ENCODE data around the gene RNF208.

Gene RNF208

GRCh38 chr9:137185921-137186320 lies 36.1 kb downstream of the RNF208 start:
- Mint-ChIP-seq H3K36me3 (ENCODE audit: low read depth) (peaks cover 11% of the 10 kb centered on the region), H3K9me3 (no peaks in the 10 kb centered on the region), H3K4me1 (peaks cover 30% of the 10 kb centered on the region), H3K4me3 (peak overlapping the region; percentile 91 to 95 (median 94)), H3K27ac (no peak overlapping the region), H3K27me3 (ENCODE audit: low read depth) (no peaks in the 10 kb centered on the region)
- TF ChIP-seq, protein P1, sequence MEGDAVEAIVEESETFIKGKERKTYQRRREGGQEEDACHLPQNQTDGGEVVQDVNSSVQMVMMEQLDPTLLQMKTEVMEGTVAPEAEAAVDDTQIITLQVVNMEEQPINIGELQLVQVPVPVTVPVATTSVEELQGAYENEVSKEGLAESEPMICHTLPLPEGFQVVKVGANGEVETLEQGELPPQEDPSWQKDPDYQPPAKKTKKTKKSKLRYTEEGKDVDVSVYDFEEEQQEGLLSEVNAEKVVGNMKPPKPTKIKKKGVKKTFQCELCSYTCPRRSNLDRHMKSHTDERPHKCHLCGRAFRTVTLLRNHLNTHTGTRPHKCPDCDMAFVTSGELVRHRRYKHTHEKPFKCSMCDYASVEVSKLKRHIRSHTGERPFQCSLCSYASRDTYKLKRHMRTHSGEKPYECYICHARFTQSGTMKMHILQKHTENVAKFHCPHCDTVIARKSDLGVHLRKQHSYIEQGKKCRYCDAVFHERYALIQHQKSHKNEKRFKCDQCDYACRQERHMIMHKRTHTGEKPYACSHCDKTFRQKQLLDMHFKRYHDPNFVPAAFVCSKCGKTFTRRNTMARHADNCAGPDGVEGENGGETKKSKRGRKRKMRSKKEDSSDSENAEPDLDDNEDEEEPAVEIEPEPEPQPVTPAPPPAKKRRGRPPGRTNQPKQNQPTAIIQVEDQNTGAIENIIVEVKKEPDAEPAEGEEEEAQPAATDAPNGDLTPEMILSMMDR (IDR thresholded peaks at IDR 0.05; ENCODE audit: unreplicated experiment in 3 of 3), result no peak

DNA sequence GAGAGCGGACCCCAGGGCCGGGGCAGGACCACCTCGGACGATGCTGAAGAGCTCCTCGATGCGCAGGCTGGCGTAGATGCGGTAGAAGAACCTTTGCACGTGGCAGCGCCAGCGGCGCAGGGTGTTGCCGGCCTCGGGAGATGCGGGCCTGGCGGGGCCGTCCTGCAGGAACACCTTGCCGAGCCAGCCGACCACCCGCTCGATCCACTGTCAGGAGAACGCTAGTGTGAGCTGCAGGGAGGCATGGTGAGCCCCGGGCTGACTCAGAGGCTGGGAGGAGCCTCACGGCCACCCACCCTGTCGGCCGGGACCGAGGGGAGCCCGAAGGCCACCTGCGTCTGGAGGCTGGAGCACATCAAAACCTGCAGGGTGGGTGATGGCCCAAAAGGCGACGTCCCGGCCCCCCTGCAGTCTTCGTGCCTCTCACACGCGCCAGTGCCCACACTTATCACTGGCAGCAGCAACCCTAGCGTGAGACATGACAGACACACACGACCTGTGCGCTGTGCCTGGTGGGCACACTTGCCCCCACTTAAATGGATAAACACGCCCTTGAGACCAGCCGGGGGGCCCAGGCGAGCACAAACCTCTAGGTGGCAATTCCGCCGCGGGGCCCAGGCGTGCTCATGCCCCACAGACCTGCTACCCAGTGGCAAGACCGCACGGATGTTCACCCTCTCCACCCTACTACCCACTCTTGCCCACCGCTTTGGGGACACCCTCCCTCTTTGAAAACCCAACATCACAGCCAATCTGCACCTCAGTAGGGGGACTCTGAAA lies 37.0 kb downstream of the RNF208 start:
- Mint-ChIP-seq H3K27ac (no peak overlapping the region), H3K9me3 (no peaks in the 10 kb centered on the region), H3K4me1 (peaks cover 24% of the 10 kb centered on the region), H3K27me3 (ENCODE audit: low read depth) (no peaks in the 10 kb centered on the region), H3K4me3 (no peak overlapping the region), H3K36me3 (ENCODE audit: low read depth) (peaks cover 11% of the 10 kb centered on the region)
- TF ChIP-seq, protein P1 (IDR thresholded peaks at IDR 0.05; ENCODE audit: unreplicated experiment in 3 of 3), result no peak

DNA sequence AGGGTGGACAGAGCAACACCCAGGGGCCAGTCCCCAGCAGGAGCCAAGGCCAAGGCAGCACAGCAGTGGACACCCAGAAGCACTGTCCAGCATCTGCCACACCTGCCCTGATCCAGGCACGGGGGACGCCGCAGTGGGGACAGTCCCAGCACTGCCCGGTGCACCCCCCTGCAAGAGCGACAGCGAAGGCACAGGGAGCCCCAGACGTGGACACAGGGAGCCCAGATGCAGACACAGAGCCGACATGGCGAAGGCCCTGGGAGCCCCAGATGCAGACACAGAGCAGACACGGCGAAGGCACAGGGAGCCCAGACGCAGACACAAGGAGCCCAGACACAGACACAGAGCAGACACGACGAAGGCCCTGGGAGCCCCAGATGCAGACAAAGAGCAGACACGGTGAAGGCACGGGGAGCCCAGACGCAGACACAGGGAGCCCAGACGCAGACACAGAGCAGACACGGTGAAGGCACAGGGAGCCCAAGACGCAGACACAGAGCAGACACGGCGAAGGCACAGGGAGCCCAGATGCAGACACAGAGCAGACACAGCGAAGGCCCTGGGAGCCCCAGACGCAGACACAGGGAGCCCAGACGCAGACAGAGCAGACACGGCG lies 38.0 kb downstream of the RNF208 start:
- peaks cover 14% of the 10 kb centered on the region for H3K36me3 Mint-ChIP-seq (ENCODE audit: low read depth)
- TF ChIP-seq, protein P1 (IDR thresholded peaks at IDR 0.05; ENCODE audit: unreplicated experiment in 3 of 3), result no peak
- no peaks in the 10 kb centered on the region for H3K27me3 Mint-ChIP-seq (ENCODE audit: low read depth)
- H3K4me1 Mint-ChIP-seq, result peaks cover 17% of the 10 kb centered on the region
- H3K9me3 Mint-ChIP-seq, result no peaks in the 10 kb centered on the region
- no peak overlapping the region for H3K27ac Mint-ChIP-seq
- H3K4me3 Mint-ChIP-seq, result peak overlapping the region; percentile 46 to 78 (median 71)

GRCh38 chr9:137182836-137183235 lies 39.2 kb downstream of the RNF208 start:
- Mint-ChIP-seq H3K4me1 (peaks cover 13% of the 10 kb centered on the region), H3K27me3 (ENCODE audit: low read depth) (no peaks in the 10 kb centered on the region), H3K36me3 (ENCODE audit: low read depth) (peaks cover 14% of the 10 kb centered on the region), H3K4me3 (no peak overlapping the region), H3K9me3 (no peaks in the 10 kb centered on the region), H3K27ac (no peak overlapping the region)
- TF ChIP-seq, protein P1 (IDR thresholded peaks at IDR 0.05; ENCODE audit: unreplicated experiment in 3 of 3), result no peak

DNA sequence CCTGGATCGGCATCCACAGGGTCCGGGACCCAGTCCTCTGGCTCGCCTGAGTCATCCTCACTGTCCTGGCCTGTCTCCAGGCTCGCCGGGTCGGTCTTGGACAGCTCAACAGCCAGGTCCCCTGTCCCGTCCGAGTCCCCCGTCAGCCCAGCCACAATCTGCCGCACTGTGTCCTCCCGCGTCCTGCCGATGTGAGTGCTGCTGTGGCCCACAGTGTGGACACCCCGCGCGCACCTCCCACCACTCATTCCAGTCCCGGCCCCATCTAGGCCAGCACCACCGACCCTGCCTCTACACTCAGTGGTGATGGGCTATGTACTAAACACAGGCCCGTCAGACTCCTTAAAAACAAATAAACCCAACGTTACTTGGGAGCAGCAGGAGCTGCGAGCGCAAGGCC lies 40.4 kb downstream of the RNF208 start:
- Mint-ChIP-seq H3K4me3 (no peak overlapping the region), H3K36me3 (ENCODE audit: low read depth) (peaks cover 22% of the 10 kb centered on the region), H3K27me3 (ENCODE audit: low read depth) (peaks cover under 1% of the 10 kb centered on the region), H3K4me1 (peaks cover 2% of the 10 kb centered on the region), H3K9me3 (no peaks in the 10 kb centered on the region), H3K27ac (no peak overlapping the region)
- TF ChIP-seq, protein P1 (IDR thresholded peaks at IDR 0.05; ENCODE audit: unreplicated experiment in 3 of 3), result no peak

Data from nephron (organoid).